A549 (cell line): ENCODE measurements around the gene RAB20.

Experiments used
- KDM1A ChIP-seq: fragments of 200-600 bp; sonication (generic); IDR thresholded peaks from 2 replicates; pipeline ENCODE4 v1.6.1; 2016; ENCODE audit warnings: low read depth, mild to moderate bottlenecking
- MYC ChIP-seq: IDR thresholded peaks from 2 replicates; pipeline ENCODE4 v1.6.1; 2012; ENCODE audit warnings: mild to moderate bottlenecking, inconsistent platforms, low read length, improper control_type of control experiment, borderline replicate concordance
- TF ChIP-seq, protein P1 (sequence below): fragments of 200-600 bp; sonication (generic); IDR thresholded peaks from 2 replicates; pipeline ENCODE4 v1.6.1; 2016; ENCODE audit warnings: antibody characterized with exemption, mild to moderate bottlenecking, moderate library complexity

DNA sequence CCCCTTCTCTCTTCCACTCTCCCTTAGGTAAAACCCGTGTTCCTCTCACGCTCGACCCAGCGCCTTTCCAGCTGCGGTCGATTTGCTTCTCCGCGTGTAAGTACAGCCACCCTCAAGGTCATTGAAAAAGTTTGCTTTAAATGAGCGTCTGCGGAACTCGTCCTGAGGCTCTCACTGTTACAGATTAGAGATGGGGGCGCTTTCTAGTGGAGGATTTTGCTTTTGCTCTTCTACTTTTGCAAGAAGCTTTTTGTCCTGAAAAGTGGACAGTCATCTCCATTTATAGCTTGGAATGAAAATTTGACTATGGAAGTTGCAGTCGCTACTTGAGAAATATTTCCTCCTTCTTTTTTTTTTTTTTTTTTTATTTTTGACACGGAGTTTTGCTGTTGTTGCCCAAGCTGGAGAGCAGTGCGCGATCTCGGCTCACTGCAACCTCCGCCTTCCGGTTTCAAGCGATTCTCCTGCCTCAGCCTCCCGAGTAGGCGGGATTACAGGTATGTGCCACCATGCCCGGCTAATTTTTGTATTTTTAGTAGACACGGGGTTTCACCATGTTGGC, 595 bp upstream of the RAB20 start:
- TF ChIP-seq KDM1A: no peak
- TF ChIP-seq, protein P1, sequence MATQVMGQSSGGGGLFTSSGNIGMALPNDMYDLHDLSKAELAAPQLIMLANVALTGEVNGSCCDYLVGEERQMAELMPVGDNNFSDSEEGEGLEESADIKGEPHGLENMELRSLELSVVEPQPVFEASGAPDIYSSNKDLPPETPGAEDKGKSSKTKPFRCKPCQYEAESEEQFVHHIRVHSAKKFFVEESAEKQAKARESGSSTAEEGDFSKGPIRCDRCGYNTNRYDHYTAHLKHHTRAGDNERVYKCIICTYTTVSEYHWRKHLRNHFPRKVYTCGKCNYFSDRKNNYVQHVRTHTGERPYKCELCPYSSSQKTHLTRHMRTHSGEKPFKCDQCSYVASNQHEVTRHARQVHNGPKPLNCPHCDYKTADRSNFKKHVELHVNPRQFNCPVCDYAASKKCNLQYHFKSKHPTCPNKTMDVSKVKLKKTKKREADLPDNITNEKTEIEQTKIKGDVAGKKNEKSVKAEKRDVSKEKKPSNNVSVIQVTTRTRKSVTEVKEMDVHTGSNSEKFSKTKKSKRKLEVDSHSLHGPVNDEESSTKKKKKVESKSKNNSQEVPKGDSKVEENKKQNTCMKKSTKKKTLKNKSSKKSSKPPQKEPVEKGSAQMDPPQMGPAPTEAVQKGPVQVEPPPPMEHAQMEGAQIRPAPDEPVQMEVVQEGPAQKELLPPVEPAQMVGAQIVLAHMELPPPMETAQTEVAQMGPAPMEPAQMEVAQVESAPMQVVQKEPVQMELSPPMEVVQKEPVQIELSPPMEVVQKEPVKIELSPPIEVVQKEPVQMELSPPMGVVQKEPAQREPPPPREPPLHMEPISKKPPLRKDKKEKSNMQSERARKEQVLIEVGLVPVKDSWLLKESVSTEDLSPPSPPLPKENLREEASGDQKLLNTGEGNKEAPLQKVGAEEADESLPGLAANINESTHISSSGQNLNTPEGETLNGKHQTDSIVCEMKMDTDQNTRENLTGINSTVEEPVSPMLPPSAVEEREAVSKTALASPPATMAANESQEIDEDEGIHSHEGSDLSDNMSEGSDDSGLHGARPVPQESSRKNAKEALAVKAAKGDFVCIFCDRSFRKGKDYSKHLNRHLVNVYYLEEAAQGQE: no peak
- TF ChIP-seq MYC: no peak
